ENCODE measurements around the gene MED26.

DNA sequence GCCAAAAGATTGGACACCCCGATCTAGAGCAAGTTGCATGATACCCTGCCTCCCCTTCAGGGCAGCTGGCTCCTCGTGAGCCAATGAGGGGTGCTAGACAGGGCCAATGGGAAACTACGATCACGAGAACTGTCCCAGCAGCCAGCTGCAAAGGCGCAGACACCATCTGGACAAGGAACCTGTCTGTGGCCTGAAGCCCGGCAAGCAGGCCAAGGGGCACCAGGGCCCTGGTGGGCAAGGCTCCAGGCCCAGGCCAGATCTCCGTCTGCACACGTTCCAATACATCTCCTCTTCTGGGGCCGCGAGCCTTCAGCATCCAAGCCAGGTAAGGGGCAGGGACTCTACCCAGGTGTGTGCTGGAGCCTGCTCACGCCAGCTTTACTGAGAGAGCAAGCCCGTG, 20.2 kb downstream of the MED26 start:
- TF ChIP-seq CTCF (IDR thresholded peaks at IDR 0.05) (no peak), POLR2A (IDR thresholded peaks at IDR 0.05) (no peak)

Data from heart left ventricle (tissue), 13 donors.